ENCODE results near the gene MORC1. TPM values are rescaled to one million over a fixed set of nuclear protein-coding genes. Genes with fewer than 3 reads are reported as not detected.

Gene MORC1
- total and polyA plus RNA-seq, 7 donors, result not detected

- intact Hi-C loops (cut with DNase I), result no loop called here
- Histone ChIP-seq H3K4me3 (no peak overlapping the region), H3K4me1 (no peaks in the 10 kb centered on the region), H3K36me3 (ENCODE audit: insufficient read depth in 1 of 2, low read depth in 1 of 2) (no peaks in the 10 kb centered on the region), H3K9me3 (no peaks in the 10 kb centered on the region), H3K27me3 (ENCODE audit: insufficient read depth in 3 of 3, low read length in 2 of 3) (peaks cover 0 to 3% (median 0%) of the 10 kb centered on the region in 3 donors), H3K27ac (no peak overlapping the region)
- no peak for TF ChIP-seq CTCF (IDR thresholded peaks at IDR 0.05)
- DNase-seq (no peak), ATAC-seq (no peak)
- WGBS, 3 donors, result 48 to 51% (median 51%) methylated on average over 4 of the region's 4 CpGs
Observed at GRCh38 chr3:109114746-109115145, 3.2 kb downstream of the MORC1 start.

GRCh38 chr3:109112946-109113760 lies 4.8 kb downstream of the MORC1 start:
- H3K27me3 ChIP-seq (ENCODE audit: insufficient read depth in 3 of 3, low read length in 2 of 3), result peaks cover 0 to 3% (median 0%) of the 10 kb centered on the region in 3 donors
- H3K4me3 ChIP-seq, result no peak overlapping the region
- intact Hi-C loops (cut with DNase I), result no loop called here
- no peak overlapping the region for H3K27ac ChIP-seq
- no peak for TF ChIP-seq CTCF (IDR thresholded peaks at IDR 0.05)
- ATAC-seq (no peak), DNase-seq (no peak)
- H3K4me1 ChIP-seq, result no peaks in the 10 kb centered on the region
- WGBS, 3 donors, result 72 to 75% (median 73%) methylated on average over 4 of the region's 4 CpGs
- H3K36me3 ChIP-seq (ENCODE audit: insufficient read depth in 1 of 2, low read depth in 1 of 2), result no peaks in the 10 kb centered on the region
- H3K9me3 ChIP-seq, result no peaks in the 10 kb centered on the region

GRCh38 chr3:109109574-109109973 lies 8.4 kb downstream of the MORC1 start:
- Histone ChIP-seq H3K27ac (no peak overlapping the region), H3K9me3 (no peaks in the 10 kb centered on the region), H3K27me3 (ENCODE audit: insufficient read depth in 3 of 3, low read length in 2 of 3) (peaks cover 0 to 1% (median 0%) of the 10 kb centered on the region in 3 donors), H3K4me3 (no peak overlapping the region), H3K36me3 (ENCODE audit: insufficient read depth in 1 of 2, low read depth in 1 of 2) (no peaks in the 10 kb centered on the region), H3K4me1 (no peaks in the 10 kb centered on the region)
- WGBS, 3 donors, result 83 to 87% (median 84%) methylated on average over 4 of the region's 4 CpGs
- no peak for DNase-seq
- no peak for TF ChIP-seq CTCF (IDR thresholded peaks at IDR 0.05)
- intact Hi-C loops (cut with DNase I), result no loop called here
- ATAC-seq, result no peak

- DNase-seq, result no peak
- Histone ChIP-seq H3K36me3 (ENCODE audit: insufficient read depth in 1 of 2, low read depth in 1 of 2) (no peaks in the 10 kb centered on the region), H3K27ac (no peak overlapping the region), H3K4me1 (no peaks in the 10 kb centered on the region), H3K4me3 (no peak overlapping the region), H3K9me3 (no peaks in the 10 kb centered on the region), H3K27me3 (ENCODE audit: insufficient read depth in 3 of 3, low read length in 2 of 3) (no peaks in the 10 kb centered on the region)
- 52 to 53% (median 52%) methylated on average over 5 of the region's 5 CpGs for WGBS, 3 donors
- intact Hi-C loops (cut with DNase I), result no loop called here
- no peak for ATAC-seq
- TF ChIP-seq CTCF (IDR thresholded peaks at IDR 0.05), result no peak
Observed at GRCh38 chr3:109098079-109098644, 19.8 kb downstream of the MORC1 start.
